Natural killer cell treated with Interleukin-12 subunit alpha and Interleukin-12 subunit beta and Interleukin-15 and Interleukin-18, amount 100 ng/mL, for 72 hours (primary cell): Measurements from ENCODE around the gene ICA1. TPM values are rescaled to one million over a fixed set of nuclear protein-coding genes. Genes with fewer than 3 reads are reported as not detected.

Experiments
- ATAC-seq, 2 donors: fragments of 150-1000 bp; cut with Tn5 transposase in 1 of 2; sonication (Bioruptor Pico), chemical (Tn5 transposase) in 1 of 2; 2 replicates each; pipeline ENCODE4 v1.10.0; 2021
- DNase-seq: peaks from one replicate; pipeline ENCODE4 v3.0.0; 2022; ENCODE audit warnings: low spot score
- H3K27ac Mint-ChIP-seq, 2 donors: 1 replicate in 1 of 2; 2 replicates in 1 of 2; pipeline ENCODE4 v1.8.0; 2022; ENCODE audit warnings: mixed read lengths in 2 of 2, mild to moderate bottlenecking in 1 of 2, moderate library complexity in 1 of 2
- H3K27me3 Mint-ChIP-seq, 2 donors: 1 replicate in 1 of 2; 2 replicates in 1 of 2; pipeline ENCODE4 v1.8.0; 2022; ENCODE audit warnings: mixed read lengths in 2 of 2
- H3K36me3 Mint-ChIP-seq: one replicate; pipeline ENCODE4 v1.8.0; 2022; ENCODE audit warnings: mixed read lengths
- H3K4me1 Mint-ChIP-seq, 2 donors: 1 replicate in 1 of 2; 2 replicates in 1 of 2; pipeline ENCODE4 v1.8.0; 2022; ENCODE audit warnings: low read depth in 2 of 2, mixed read lengths in 2 of 2, mild to moderate bottlenecking in 1 of 2
- H3K4me3 Mint-ChIP-seq: one replicate; pipeline ENCODE4 v1.8.0; 2022; ENCODE audit warnings: mixed read lengths
- H3K9me3 Mint-ChIP-seq: 2 replicates; pipeline ENCODE4 v1.8.0; 2022; ENCODE audit warnings: mixed read lengths
- total RNA-seq, 2 donors: library from RNA; stranded (reverse); gene quantifications; one replicate each; pipeline ENCODE4 v1.2.3, GENCODE V29; 2022

The ICA1 gene
- total RNA-seq, 2 donors from 2014 or later, result 0.31 to 0.45 TPM

GRCh38 chr7:8165150-8165549, 96.8 kb downstream of the ICA1 start:
- no peak overlapping the region for H3K4me3 Mint-ChIP-seq
- no peak for DNase-seq
- peaks cover 0 to 8% of the 10 kb centered on the region in 2 donors for H3K4me1 Mint-ChIP-seq
- no peaks in the 10 kb centered on the region for H3K36me3 Mint-ChIP-seq
- H3K27ac Mint-ChIP-seq, result no peak overlapping the region
- no peaks in the 10 kb centered on the region for H3K27me3 Mint-ChIP-seq
- ATAC-seq, result no peak
- H3K9me3 Mint-ChIP-seq, result no peaks in the 10 kb centered on the region

- no peaks in the 10 kb centered on the region for H3K36me3 Mint-ChIP-seq
Measured at GRCh38 chr7:8162181-8162580, 99.8 kb downstream of the ICA1 start.

GRCh38 chr7:8161364-8161828, 100.6 kb downstream of the ICA1 start:
- H3K4me1 Mint-ChIP-seq, result peaks cover 0 to 4% of the 10 kb centered on the region in 2 donors
- no peak for DNase-seq
- no peak overlapping the region for H3K27ac Mint-ChIP-seq
- no peaks in the 10 kb centered on the region for H3K9me3 Mint-ChIP-seq
- H3K27me3 Mint-ChIP-seq, result no peaks in the 10 kb centered on the region
- no peak overlapping the region for H3K4me3 Mint-ChIP-seq
- H3K36me3 Mint-ChIP-seq, result no peaks in the 10 kb centered on the region
- ATAC-seq, result no peak

More at GRCh38 chr7:8162181-8162580, 99.8 kb downstream of the ICA1 start:
- H3K9me3 Mint-ChIP-seq, result no peaks in the 10 kb centered on the region
- no peak overlapping the region for H3K27ac Mint-ChIP-seq
- H3K4me1 Mint-ChIP-seq, result peaks cover 0 to 4% of the 10 kb centered on the region in 2 donors
- no peaks in the 10 kb centered on the region for H3K27me3 Mint-ChIP-seq
- no peak for DNase-seq
- H3K4me3 Mint-ChIP-seq, result no peak overlapping the region
- no peak for ATAC-seq

GRCh38 chr7:8160779-8161345, 101.1 kb downstream of the ICA1 start:
- Mint-ChIP-seq H3K27ac (no peak overlapping the region), H3K4me1 (peaks cover 0 to 4% of the 10 kb centered on the region in 2 donors), H3K4me3 (no peak overlapping the region), H3K36me3 (no peaks in the 10 kb centered on the region), H3K9me3 (no peaks in the 10 kb centered on the region), H3K27me3 (no peaks in the 10 kb centered on the region)
- no peak for ATAC-seq
- no peak for DNase-seq

GRCh38 chr7:8160250-8160649, 101.7 kb downstream of the ICA1 start:
- no peaks in the 10 kb centered on the region for H3K27me3 Mint-ChIP-seq
- DNase-seq, result no peak
- no peaks in the 10 kb centered on the region for H3K36me3 Mint-ChIP-seq
- no peaks in the 10 kb centered on the region for H3K9me3 Mint-ChIP-seq
- no peak overlapping the region for H3K27ac Mint-ChIP-seq
- ATAC-seq, result no peak
- peaks cover 0 to 4% of the 10 kb centered on the region in 2 donors for H3K4me1 Mint-ChIP-seq
- no peak overlapping the region for H3K4me3 Mint-ChIP-seq

GRCh38 chr7:8159595-8159994, 102.4 kb downstream of the ICA1 start:
- no peak for DNase-seq
- no peaks in the 10 kb centered on the region for H3K36me3 Mint-ChIP-seq
- H3K4me1 Mint-ChIP-seq, result peaks cover 0 to 4% of the 10 kb centered on the region in 2 donors
- H3K9me3 Mint-ChIP-seq, result no peaks in the 10 kb centered on the region
- peak overlapping the region in 1 of 2 donors; percentile 33 for H3K27ac Mint-ChIP-seq
- ATAC-seq, result no peak
- H3K4me3 Mint-ChIP-seq, result no peak overlapping the region
- H3K27me3 Mint-ChIP-seq, result no peaks in the 10 kb centered on the region

- no peak overlapping the region for H3K27ac Mint-ChIP-seq
- no peaks in the 10 kb centered on the region for H3K27me3 Mint-ChIP-seq
- peaks cover 6% of the 10 kb centered on the region for H3K9me3 Mint-ChIP-seq
- DNase-seq (no peak), ATAC-seq (no peak)
- H3K4me3 Mint-ChIP-seq, result no peak overlapping the region
- peaks cover 7% of the 10 kb centered on the region for H3K36me3 Mint-ChIP-seq
- H3K4me1 Mint-ChIP-seq, result peaks cover 11 to 13% of the 10 kb centered on the region in 2 donors
Measured at GRCh38 chr7:8157296-8157695, 104.7 kb downstream of the ICA1 start.

- DNase-seq (no peak), ATAC-seq (no peak)
- H3K27me3 Mint-ChIP-seq, result no peaks in the 10 kb centered on the region
- no peak overlapping the region for H3K27ac Mint-ChIP-seq
- H3K4me3 Mint-ChIP-seq, result no peak overlapping the region
- peaks cover 23 to 24% of the 10 kb centered on the region in 2 donors for H3K4me1 Mint-ChIP-seq
- H3K9me3 Mint-ChIP-seq, result peaks cover 8% of the 10 kb centered on the region
- peaks cover 14% of the 10 kb centered on the region for H3K36me3 Mint-ChIP-seq
Measured at GRCh38 chr7:8155836-8156235, 106.1 kb downstream of the ICA1 start.

GRCh38 chr7:8154272-8154671, 107.7 kb downstream of the ICA1 start:
- H3K4me3 Mint-ChIP-seq, result no peak overlapping the region
- ATAC-seq, result no peak

GRCh38 chr7:8152489-8153192, 109.3 kb downstream of the ICA1 start:
- peak overlapping the region; percentile 53 to 79 for H3K27ac Mint-ChIP-seq
- DNase-seq (no peak), ATAC-seq (peak; percentile 71 to 79)
- peaks cover 14% of the 10 kb centered on the region for H3K36me3 Mint-ChIP-seq
- H3K9me3 Mint-ChIP-seq, result peaks cover 8% of the 10 kb centered on the region
- H3K4me1 Mint-ChIP-seq, result peaks cover 27 to 31% of the 10 kb centered on the region in 2 donors
- no peaks in the 10 kb centered on the region for H3K27me3 Mint-ChIP-seq
- peak overlapping the region; percentile 46 for H3K4me3 Mint-ChIP-seq

More at GRCh38 chr7:8154272-8154671, 107.7 kb downstream of the ICA1 start:
- Mint-ChIP-seq H3K9me3 (peaks cover 8% of the 10 kb centered on the region), H3K27me3 (no peaks in the 10 kb centered on the region), H3K36me3 (peaks cover 14% of the 10 kb centered on the region), H3K4me1 (peaks cover 24 to 26% of the 10 kb centered on the region in 2 donors), H3K27ac (no peak overlapping the region)
- no peak for DNase-seq

GRCh38 chr7:8151161-8151725, 110.7 kb downstream of the ICA1 start:
- Mint-ChIP-seq H3K4me1 (peaks cover 32 to 35% of the 10 kb centered on the region in 2 donors), H3K27ac (peak overlapping the region; percentile 53 to 79), H3K27me3 (no peaks in the 10 kb centered on the region), H3K36me3 (peaks cover 14% of the 10 kb centered on the region), H3K9me3 (peaks cover 8% of the 10 kb centered on the region), H3K4me3 (no peak overlapping the region)
- DNase-seq, result no peak
- no peak for ATAC-seq

- Mint-ChIP-seq H3K9me3 (peaks cover 8% of the 10 kb centered on the region), H3K27ac (no peak overlapping the region), H3K4me1 (peaks cover 32 to 35% of the 10 kb centered on the region in 2 donors), H3K36me3 (peaks cover 14% of the 10 kb centered on the region), H3K27me3 (no peaks in the 10 kb centered on the region), H3K4me3 (no peak overlapping the region)
- DNase-seq (no peak), ATAC-seq (no peak)
Measured at GRCh38 chr7:8149222-8149621, 112.7 kb downstream of the ICA1 start.

GRCh38 chr7:8147760-8148463, 114.1 kb downstream of the ICA1 start:
- DNase-seq, result no peak
- Mint-ChIP-seq H3K36me3 (peaks cover 11% of the 10 kb centered on the region), H3K27ac (no peak overlapping the region), H3K9me3 (peaks cover 6% of the 10 kb centered on the region), H3K27me3 (no peaks in the 10 kb centered on the region), H3K4me3 (no peak overlapping the region), H3K4me1 (peaks cover 25 to 33% of the 10 kb centered on the region in 2 donors)
- ATAC-seq, result no peak
